IPS-18c (cell line): Measurements from ENCODE around the gene SPOCK1.

Experiments
- H3K4me3 ChIP-seq: 2 replicates; pipeline ENCODE4 v1.7.0; 2013; ENCODE audit warnings: low read depth, mild to moderate bottlenecking, low read length, moderate library complexity; ENCODE audit not compliant: insufficient read depth
- H3K9me3 ChIP-seq: one replicate; pipeline ENCODE4 v1.6.1; 2013; ENCODE audit warnings: mild to moderate bottlenecking, low read length, moderate library complexity; ENCODE audit not compliant: control insufficient read depth, insufficient read depth

Gene SPOCK1

DNA sequence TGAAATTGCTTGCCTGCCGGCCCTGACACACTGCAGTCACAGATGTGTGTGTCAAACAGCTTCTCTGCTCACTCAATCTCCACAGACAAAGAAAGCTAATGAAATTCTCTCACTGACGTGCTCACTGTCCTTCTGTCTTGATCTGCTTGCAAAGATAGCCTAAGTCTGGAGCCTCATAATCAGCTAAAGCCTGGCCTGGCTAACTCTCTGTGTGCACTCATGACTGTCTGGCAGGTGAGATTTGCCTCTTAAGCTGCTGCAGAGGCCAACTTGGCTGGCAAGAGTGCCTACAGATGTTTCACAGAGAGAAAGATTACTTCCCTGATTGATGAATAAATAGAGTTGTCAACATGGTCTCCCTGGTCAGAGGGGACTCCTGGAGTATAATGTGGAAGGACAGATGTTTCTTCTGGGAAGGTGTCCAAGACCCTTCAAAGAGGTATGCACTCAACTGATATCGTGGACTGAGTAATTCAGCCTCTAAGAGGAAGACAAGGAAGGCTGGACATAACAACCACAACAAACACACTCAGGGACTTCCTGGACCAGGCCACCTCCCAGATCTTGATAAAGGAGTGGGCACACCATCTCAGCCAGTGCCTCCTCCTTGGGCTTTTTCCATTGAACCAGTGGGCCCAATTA, 362.0 kb downstream of the SPOCK1 start:
- Histone ChIP-seq H3K9me3 (no peaks in the 10 kb centered on the region), H3K4me3 (no peak overlapping the region)

DNA sequence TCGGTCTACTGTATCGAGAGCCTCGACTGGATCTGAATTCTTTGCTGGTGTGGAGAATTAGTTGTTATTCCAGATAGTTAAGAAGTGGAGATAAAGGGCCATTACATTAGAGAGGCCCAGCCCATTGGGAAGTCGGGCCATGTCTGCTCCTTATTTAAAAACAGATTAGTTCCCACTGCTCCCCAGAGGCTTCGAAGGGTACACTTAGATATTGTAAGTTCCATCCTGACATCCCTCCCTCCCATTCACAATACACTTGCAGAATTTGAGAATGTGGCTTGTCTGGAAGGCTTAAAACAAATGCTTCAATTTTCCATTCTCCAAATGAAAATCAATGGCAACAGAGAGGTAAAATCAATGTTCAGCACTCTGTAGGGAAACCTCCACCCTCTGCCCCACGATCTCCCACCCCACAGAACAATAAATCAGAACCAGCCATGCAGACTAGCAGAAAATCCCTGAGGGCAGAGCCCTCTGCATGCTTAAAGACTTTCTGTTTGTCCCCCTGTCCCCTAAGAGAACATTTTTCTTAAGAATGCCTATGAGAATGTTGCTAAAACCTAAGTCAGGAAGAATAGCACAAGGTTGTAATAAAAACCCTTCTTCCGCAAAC, 364.1 kb downstream of the SPOCK1 start:
- no peaks in the 10 kb centered on the region for H3K9me3 ChIP-seq
- no peak overlapping the region for H3K4me3 ChIP-seq

- H3K9me3 ChIP-seq: no peaks in the 10 kb centered on the region
- H3K4me3 ChIP-seq: no peak overlapping the region
Measured at GRCh38 chr5:137129886-137130680, 369.0 kb downstream of the SPOCK1 start.

DNA sequence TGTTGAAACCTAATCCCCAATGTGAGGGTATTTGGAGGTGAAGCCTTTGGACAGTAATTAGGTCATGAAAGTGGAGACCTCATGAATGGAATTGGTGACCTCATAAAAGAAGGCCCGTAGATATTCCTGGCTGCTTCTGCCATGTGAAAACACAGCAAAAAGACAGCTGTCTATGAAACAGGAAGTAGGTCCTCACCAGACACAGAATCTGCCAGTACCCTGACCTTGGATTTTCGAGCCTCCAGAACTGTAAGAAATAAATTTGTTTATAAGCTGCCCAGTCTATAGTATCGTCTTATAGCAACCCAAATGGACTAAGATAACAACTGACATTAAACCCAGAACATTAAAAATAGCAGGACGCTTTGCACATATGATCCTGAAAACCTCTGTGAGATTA, 371.1 kb downstream of the SPOCK1 start:
- Histone ChIP-seq H3K4me3 (no peak overlapping the region), H3K9me3 (peaks cover 2% of the 10 kb centered on the region)

- no peak overlapping the region for H3K4me3 ChIP-seq
- peaks cover 2% of the 10 kb centered on the region for H3K9me3 ChIP-seq
Measured at GRCh38 chr5:137126829-137127228, 372.3 kb downstream of the SPOCK1 start.

DNA sequence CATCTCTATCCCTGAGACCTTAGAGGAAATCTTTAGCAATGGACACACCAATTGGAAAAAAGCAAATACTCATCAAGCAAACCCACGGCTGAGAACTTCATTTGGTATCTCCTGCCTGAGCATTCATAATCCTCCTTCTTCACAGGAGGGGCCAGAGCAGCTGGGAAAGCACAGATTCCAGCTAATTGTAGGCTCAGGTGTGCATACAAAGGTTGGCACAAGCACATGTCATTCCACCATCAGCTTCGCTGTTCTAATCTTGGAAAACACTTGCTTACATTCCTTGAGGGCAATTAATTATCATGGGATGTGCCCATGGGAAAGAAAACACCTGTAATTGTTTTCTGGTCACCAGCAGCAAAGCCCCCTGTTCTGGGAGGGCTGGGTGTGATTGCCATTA, 376.6 kb downstream of the SPOCK1 start:
- Histone ChIP-seq H3K4me3 (no peak overlapping the region), H3K9me3 (peaks cover 2% of the 10 kb centered on the region)

GRCh38 chr5:137122075-137122474, 377.1 kb downstream of the SPOCK1 start:
- Histone ChIP-seq H3K9me3 (peaks cover 2% of the 10 kb centered on the region), H3K4me3 (no peak overlapping the region)

DNA sequence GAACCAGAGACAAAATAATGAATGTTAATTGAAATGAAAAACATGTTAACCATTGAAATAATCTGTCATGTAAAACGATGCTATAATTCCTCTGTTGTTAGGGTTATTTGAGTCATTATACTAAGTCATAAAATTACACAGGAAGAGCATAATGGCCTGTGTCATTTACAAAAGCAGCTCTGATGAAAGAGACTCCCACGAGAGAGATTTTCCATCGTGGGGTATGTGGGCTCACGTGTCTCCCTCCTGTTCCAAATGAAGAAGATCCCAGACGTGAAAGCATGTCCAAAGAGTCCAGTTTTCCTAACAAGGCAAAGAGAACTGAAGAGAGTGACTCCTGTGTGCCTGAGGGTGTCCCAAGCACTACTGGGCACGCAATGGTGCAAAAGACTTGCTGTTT, 379.8 kb downstream of the SPOCK1 start:
- Histone ChIP-seq H3K4me3 (no peak overlapping the region), H3K9me3 (peaks cover 2% of the 10 kb centered on the region)

DNA sequence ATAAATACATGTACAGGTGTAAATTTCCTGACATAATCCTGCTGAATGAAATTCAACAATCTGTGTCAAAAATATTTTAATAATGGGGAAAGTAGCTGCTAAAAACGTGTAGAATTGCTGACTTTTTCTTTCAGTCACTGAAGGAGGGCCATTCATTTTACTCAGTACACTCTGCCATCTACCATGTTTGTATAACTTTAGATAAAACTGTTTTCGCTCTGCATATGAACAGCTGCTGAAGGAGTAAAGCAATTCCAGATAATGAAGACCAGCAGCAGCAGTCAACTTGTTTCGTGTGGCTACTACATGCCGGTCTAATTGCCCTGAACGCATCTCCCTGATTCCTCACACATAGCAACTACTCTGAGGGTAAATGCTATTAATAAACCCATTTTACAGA, 380.5 kb downstream of the SPOCK1 start:
- no peaks in the 10 kb centered on the region for H3K9me3 ChIP-seq
- no peak overlapping the region for H3K4me3 ChIP-seq

- Histone ChIP-seq H3K9me3 (no peaks in the 10 kb centered on the region), H3K4me3 (no peak overlapping the region)
Measured at GRCh38 chr5:137115152-137115551, 384.0 kb downstream of the SPOCK1 start.

DNA sequence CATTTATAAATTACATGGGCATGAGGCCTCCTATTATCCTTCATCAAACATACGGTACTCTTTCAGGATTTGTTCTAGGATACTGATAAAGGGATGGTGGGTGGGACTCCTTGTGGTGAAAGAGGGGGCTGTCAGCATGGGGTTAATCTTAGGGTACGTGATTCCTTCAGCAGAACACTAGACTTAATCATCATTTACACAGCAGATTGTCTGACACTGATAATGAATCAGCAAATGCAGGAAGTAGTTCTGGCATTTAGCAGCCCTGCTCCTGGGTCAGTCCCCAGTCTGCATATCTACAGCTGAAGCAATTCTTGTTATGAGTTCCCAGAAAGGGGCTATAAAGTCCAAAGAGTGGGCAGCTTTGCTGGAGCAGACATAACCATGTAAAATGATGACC, 384.6 kb downstream of the SPOCK1 start:
- Histone ChIP-seq H3K9me3 (no peaks in the 10 kb centered on the region), H3K4me3 (no peak overlapping the region)

GRCh38 chr5:137113939-137114338, 385.2 kb downstream of the SPOCK1 start:
- Histone ChIP-seq H3K4me3 (no peak overlapping the region), H3K9me3 (no peaks in the 10 kb centered on the region)

GRCh38 chr5:137113161-137113560, 386.0 kb downstream of the SPOCK1 start:
- H3K9me3 ChIP-seq: no peaks in the 10 kb centered on the region
- H3K4me3 ChIP-seq: no peak overlapping the region

GRCh38 chr5:137105351-137106035, 393.6 kb downstream of the SPOCK1 start:
- H3K4me3 ChIP-seq: no peak overlapping the region

DNA sequence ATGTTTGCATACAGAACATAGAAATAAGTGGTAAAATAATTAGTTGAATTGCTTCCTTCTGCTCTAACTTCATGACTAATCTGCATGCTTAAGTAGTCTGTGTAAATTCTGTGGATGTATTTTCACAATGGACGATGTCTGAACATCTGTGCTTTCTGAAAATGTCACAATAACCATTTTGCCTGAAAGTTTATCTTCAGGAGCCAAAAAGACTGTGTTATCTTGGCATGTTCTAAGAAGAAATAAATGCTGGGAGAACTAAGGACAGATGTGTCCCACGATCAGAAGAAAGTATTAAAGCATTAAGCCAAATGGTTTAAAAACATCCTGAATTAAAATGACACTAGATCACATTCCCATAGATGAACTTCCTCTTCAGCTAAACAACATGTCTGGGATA, 397.6 kb downstream of the SPOCK1 start:
- no peak overlapping the region for H3K4me3 ChIP-seq
- H3K9me3 ChIP-seq: no peaks in the 10 kb centered on the region

More at GRCh38 chr5:137105351-137106035, 393.6 kb downstream of the SPOCK1 start:
- H3K9me3 ChIP-seq: no peaks in the 10 kb centered on the region

- Histone ChIP-seq H3K9me3 (no peaks in the 10 kb centered on the region), H3K4me3 (no peak overlapping the region)
Measured at GRCh38 chr5:137099651-137100050, 399.5 kb downstream of the SPOCK1 start.

- no peaks in the 10 kb centered on the region for H3K9me3 ChIP-seq
- no peak overlapping the region for H3K4me3 ChIP-seq
Measured at GRCh38 chr5:137098663-137099062, 400.5 kb downstream of the SPOCK1 start.

GRCh38 chr5:137098238-137098637, 400.9 kb downstream of the SPOCK1 start:
- Histone ChIP-seq H3K4me3 (no peak overlapping the region), H3K9me3 (no peaks in the 10 kb centered on the region)
